GM12872 (cell line): ENCODE data around the gene ZFP36.
A peak's percentile ranks its signal among the peaks of the same experiment; 100 is the strongest.

Experiments
- TF ChIP-seq, protein P1 (sequence below): IDR thresholded peaks from 3 replicates; pipeline ENCODE4 v1.5.1; 2011; ENCODE audit warnings: low read depth, mild to moderate bottlenecking, low read length, moderate library complexity; ENCODE audit not compliant: insufficient read depth

ZFP36 gene

GRCh38 chr19:39413911-39414608 lies 7.4 kb downstream of the ZFP36 start:
- TF ChIP-seq, protein P1, sequence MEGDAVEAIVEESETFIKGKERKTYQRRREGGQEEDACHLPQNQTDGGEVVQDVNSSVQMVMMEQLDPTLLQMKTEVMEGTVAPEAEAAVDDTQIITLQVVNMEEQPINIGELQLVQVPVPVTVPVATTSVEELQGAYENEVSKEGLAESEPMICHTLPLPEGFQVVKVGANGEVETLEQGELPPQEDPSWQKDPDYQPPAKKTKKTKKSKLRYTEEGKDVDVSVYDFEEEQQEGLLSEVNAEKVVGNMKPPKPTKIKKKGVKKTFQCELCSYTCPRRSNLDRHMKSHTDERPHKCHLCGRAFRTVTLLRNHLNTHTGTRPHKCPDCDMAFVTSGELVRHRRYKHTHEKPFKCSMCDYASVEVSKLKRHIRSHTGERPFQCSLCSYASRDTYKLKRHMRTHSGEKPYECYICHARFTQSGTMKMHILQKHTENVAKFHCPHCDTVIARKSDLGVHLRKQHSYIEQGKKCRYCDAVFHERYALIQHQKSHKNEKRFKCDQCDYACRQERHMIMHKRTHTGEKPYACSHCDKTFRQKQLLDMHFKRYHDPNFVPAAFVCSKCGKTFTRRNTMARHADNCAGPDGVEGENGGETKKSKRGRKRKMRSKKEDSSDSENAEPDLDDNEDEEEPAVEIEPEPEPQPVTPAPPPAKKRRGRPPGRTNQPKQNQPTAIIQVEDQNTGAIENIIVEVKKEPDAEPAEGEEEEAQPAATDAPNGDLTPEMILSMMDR = peak; percentile 32; the same call in 1 of the 3 replicates

DNA sequence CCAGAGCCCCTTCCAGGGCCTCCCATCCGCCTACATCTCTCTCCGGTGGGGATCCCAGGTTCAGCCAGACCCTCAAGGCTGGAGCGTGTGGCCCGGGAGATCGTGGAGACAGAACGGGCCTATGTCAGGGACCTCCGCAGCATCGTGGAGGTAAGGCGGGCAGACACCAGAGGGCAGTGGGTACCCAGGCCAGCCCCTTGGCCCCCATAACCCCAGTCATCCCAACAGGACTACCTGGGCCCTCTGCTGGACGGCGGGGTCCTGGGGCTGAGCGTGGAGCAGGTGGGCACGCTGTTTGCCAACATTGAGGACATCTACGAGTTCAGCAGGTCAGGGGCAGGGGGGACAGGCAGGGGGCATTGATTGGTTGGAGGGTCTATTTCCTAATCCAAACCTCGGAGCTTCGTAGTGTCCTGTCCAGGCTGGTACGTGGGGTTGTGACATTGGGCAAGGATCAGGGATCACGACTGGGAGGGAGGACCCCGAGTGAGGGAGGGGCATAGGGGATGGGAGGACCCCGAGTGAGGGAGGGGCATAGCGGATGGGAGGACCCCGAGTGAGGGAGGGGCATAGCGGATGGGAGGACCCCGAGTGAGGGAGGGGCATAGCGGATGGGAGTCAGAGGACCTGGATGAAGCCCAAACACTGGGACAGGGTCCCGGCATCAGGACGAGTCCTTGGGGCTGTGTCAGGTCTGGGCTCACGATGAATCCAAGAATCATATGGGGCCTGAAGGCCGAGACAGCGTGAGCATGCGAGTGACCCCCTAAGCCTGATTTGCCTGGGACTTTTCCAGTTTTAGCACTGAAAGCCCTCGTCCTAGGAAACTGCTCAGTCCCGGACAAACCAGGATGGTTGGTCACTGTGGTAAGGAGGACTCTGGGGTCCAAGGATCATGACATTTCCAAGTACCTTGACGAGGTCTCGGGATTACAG lies 8.7 kb downstream of the ZFP36 start:
- TF ChIP-seq, protein P1 = no peak

- TF ChIP-seq, protein P1 = no peak
Measured at GRCh38 chr19:39416152-39417120, 9.8 kb downstream of the ZFP36 start.

DNA sequence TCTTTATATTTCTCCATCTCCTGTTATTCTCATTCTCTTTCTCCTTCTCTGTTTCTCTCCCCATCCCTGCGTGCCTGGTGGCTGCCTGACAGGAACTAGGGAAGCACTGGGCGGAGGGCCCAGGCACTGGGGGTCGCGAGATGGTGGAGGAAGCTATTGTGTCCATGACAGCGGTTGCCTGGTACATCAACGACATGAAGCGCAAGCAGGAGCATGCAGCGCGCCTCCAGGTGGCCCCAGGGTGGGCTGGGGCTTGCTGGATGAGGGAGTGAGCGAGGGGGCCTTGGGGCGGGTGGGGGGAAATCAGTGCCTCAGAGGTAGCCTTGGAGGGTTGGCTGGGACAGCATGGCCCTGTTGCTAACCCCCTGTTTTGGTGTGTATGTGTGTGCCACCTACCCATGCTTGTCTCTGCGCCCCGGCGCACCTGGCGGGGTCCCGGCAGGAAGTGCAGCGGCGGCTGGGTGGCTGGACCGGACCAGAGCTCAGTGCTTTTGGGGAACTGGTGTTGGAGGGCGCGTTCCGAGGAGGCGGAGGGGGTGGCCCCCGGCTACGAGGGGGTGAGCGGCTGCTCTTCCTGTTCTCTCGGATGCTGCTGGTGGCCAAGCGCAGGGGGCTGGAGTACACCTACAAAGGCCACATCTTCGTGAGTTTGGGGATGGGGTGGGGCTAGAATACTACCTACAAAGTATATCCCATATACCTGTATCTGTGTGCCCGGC lies 11.0 kb downstream of the ZFP36 start:
- TF ChIP-seq, protein P1 = no peak

- TF ChIP-seq, protein P1 = no peak
Measured at GRCh38 chr19:39419003-39419402, 12.4 kb downstream of the ZFP36 start.

GRCh38 chr19:39420769-39421168 lies 14.1 kb downstream of the ZFP36 start:
- TF ChIP-seq, protein P1 = no peak
